Fibroblast of gingiva (primary cell): ENCODE measurements around the gene ROCK1.

Experiments
- DNase-seq: peaks from one replicate; pipeline ENCODE4 v3.0.0-alpha.2; 2011; ENCODE audit warnings: low read depth

The ROCK1 gene

DNA sequence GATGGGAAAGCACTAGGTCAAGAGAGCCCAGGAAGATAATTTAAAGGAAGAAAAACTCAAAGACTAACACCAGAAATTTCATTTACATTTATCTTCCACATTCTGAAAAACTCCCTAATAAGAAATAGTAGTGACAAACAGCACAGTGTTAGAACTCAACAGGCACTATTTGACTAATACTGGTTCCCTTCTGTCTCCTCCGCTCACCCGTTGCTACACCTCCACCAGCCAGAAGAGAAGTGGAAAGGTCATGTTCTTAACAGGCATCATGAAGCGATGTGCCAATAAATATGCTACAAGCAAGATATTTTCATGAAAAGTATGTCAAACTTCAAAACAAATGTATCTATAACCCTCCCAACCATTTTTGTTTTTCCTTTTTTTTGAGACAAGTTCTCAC lies 5.7 kb downstream of the ROCK1 start:
- no peak for DNase-seq

DNA sequence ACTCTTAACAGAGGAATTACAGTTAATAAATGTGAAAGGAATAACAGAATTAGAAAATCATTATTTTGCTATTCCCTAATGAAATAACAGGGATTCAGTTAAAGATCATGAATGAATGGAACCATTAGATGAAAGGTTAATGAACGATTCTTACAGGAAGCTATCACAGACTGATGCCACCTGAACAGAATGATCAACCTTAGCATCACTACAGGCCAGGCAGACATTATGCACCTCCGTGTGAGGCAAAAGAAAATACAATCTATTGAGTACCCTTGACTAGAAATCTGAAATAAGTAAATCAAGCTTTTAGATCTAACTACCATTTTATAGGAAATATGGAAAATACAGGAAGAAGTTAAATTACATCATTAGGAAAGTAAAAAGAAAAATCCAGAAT lies 10.4 kb downstream of the ROCK1 start:
- DNase-seq = no peak

DNA sequence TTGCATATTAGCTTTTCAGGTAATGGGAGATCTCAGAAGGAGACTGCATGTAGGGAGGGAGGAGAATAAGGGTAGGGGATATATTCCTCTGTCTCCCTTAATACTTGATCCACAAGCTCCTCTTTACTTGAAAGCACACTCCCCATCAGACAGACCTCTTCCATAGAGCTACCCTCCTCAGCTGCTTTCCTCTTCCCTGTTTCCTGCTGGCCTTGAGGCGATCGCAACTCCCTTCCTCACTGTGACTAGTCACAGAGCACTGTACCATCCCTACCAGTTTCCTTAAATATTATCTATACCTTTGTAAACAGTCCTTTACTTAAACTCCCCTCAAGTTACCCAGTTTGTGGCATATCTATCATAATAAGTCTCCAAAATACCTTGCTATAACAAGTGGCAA lies 10.9 kb downstream of the ROCK1 start:
- DNase-seq = no peak

DNA sequence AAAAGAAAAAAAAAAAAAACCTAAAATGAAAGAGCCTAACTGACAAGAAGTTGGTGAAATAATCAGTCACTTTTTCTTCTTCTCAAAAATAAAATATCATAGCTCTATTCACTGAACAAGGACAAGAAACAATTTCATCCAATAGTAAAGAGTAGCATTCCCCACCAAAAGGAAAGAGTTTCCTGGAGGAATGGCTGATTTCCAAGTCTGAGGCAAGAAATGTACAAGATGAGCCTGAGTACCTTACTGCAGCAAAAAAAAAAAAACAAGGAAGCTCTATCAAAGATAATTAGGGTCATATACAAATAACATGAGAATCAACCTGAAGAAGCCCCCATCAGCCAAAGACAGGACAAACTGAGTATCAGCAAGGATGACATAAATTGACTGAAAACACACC lies 11.5 kb downstream of the ROCK1 start:
- peak; percentile 14 for DNase-seq

DNA sequence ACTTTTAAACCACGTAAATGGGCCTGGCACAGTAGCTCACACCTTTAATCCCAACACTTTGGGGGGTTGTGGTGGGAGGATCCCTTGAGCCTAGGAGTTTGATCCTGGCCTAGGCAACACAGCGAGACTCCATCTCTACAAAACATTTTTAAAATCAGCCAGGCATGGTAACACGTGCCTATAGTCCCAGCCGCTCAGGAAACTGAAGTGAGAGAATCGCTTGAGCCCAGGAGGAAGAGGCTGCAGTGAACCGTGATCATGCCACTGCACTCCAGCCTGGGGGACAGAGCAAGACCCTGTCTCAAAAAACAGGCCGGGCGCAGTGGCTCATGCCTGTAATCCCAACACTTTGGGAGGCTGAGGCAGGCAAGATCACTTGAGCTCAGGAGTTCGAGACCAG lies 12.2 kb downstream of the ROCK1 start:
- no peak for DNase-seq

DNA sequence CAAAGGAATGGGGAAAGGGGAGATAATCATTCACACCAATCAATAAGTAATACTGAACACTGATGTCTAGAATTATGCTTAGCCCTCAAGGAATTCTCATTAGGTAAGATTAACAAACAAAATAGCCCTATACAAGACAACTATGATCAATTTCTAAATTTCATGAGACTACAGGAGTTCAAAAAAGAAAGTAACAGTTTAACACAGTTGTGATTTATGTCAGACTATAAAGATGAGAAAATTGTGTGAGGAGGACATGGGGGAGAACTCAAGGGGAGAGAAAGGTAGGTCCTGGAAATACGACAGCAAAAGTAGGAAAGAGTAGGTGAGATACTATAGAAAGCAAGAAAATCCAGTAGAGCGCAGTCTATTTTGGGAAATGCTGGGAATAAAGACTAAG lies 14.9 kb downstream of the ROCK1 start:
- no peak for DNase-seq

DNA sequence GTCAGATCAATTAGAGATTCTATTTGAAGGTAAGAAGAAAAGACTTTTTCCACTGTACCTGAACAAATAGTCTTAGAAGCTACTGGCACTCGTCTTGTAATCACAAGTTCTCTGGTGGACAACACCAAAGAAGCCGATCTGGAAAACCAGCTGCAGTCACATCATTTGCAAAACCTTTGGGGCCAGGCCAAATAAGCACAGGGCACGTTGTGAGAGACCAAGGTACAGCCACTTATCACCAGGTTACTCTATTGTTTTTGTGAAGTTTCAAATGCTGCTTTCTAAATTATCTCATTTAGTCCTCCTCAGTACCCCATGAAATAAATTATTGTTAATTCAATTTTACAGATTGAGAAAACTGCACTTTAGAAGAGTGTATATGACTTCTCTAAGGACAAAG lies 18.5 kb downstream of the ROCK1 start:
- DNase-seq = no peak

DNA sequence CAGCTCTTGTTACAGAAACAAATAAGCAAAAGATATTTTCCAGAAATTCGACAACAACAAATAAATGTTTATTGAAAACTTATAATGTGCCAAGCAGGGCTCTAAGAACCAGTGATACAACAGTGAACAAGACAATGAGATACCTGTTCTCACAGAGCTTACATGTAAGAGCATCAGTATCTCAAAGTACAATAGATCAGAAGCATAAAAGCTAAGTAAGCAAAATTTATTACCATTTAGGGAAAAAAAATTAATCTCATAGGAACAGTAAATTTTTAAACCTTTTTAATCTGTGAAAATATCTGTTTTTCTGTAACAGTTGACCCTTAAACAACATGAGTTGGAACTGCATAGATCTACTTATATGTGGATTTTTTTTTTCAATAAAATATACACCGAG lies 20.9 kb downstream of the ROCK1 start:
- no peak for DNase-seq

DNA sequence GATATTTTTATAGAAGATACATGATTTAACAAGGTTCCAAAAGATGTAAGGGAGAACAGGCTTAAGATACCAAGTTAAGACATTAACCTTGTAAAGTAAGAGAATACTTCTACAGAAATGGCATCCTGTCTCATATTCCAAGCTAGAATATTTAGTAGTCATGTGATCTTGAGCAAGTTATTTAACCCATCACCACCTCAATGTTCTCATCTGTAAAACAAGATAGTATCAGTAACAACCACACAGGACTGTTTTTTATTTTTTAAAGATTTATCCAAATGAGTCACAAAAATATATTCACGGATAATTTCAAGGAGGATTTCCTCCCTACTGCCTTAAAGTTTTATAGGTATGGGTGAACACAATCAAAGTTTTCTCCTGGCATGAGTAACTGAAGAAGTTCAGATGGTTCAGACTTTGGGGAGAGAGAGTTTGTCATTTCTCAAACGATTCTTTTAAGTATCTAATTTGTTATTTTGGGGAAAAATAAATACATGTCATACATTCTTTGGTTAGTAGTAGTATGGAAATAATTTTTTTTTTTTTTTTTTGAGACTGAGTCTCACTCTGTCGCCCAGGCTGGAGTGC lies 25.9 kb downstream of the ROCK1 start:
- no peak for DNase-seq

DNA sequence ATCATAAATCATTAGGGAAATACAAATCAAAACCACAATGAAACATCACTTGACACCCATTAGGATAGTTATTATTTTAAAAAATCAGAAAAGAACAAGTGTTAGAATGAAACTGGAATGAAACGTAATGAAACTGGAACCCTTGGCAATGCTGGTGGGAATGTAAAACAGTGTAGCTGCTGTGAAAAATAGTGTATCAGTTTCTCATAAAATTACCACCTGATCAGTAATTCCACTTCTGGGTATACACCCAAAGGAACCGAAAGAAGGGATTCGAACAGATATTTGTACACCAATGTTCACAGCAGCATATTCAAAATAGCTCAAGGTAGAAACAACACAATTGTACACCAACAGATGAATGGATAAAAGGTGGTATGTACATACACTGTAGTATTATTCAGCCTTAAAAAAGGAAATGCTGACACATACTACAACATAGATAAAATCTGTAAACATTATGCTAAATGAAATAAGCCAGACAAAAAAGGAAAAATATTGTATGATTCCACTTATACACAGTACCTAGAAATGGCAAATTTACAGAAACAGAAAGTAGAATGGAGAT lies 27.0 kb downstream of the ROCK1 start:
- DNase-seq = no peak

DNA sequence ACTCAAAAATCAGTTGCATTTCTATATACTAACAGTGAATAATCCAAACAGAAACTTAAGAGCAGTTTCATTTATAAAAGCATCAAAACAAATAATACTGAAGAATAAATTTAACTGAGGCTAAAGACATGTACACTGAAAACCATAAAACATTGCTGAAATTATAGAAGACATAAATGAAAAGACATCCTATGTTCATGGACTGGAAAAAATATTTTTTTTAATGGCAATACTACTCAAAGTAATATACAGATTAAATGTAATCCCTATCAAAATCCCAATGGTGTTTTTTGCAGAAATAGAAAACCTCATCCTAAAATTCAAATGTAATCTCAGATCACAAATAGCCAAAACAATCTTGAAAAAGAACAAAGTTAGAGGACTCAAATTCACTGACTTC lies 28.6 kb downstream of the ROCK1 start:
- DNase-seq = no peak

DNA sequence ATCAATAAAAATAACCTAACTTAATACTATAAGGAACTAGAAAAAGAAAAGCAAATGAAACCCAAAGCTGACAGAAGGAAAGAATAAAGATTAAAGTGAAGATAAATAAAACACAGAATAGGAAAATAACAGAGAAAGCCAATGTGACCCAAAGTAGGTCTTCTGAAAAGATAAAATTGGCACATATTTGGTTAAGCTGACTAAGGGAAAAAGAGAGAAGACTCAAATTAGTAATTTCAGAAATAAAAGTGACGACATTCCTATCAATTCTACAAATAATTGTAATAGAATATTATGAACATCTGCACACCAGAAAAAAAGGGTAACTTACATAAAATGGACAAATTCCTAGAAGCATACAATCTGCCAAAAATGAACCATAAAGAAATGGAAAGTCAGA lies 30.2 kb downstream of the ROCK1 start:
- no peak for DNase-seq

DNA sequence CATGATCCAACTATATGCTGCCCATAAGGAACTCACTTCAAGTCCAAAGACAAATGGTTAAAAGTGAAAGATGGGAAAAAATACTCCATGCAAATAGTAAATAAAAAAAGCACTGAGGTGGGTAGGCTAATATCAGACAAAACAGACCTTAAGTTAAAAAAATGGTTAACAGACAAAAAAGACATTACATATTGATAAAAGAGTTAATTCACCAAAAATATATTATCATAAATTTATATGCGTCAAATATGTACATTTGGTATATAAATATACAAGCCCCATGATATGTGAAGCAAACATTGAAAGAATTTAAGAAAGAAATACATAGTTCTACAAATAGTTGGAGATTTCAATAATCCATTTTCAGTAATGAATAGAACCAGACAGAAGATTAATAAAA lies 31.0 kb downstream of the ROCK1 start:
- no peak for DNase-seq

DNA sequence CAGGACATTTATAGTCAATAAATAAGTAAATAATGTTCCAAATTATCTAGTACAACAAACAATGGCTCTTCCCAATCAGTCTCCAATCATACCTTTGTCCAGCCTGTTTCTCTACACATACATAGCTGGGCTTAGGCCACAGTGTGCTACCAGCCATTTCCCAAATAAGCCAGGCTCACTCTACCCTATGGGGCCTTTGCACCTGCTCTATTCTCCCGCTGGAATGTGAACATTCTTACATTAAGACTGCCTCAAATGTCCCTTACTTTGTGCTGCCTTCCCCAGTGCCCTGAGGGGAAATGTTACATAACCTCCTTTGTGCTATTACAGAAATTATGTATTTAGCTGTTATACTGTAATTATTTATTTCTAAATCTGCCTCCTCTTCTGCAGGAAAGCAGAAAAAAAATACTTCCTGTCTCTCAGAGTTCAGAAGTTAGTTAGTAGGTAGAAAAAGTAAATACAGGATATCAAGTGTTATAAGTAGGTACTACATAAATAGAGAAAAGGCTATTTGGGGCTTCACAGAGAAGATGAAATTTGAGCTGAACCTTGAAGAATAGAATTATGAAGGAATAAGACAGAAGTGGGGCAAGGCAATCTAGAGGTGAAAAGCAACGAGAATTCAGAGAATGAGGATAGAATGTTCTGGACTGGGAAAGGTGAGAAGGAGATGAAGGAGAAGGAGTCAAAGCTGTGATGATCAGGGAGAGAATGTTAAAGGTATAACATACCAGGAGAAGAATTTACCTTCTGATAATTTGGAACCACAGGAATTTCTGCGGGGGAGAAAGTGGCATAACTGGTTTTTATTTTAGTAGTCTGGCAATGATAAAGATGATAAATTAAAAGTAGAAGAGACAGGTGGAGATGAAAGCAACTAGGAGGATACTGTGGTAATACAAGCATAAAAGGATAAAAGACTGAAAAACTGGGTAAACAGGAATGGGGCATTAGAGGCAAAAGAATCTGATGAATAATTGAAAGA lies 37.0 kb downstream of the ROCK1 start:
- no peak for DNase-seq

DNA sequence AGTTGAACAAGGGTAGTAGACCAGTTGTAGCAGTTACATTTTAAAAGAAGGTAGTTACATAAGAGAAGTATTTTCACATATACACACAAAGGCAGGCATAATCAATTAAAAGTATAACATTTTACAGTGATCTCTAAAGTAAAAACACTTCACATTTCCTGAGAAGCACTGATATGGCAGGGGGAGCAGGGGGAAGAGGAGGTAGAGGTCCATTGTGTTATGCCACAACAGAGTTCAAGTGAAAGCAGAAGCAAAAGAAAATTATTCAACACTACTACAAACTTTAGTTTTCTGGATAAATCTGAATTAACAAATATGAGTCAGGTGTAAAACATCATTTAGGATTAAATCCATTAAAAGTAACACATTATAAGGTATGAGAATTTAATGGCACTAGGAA lies 38.4 kb downstream of the ROCK1 start:
- DNase-seq = no peak

DNA sequence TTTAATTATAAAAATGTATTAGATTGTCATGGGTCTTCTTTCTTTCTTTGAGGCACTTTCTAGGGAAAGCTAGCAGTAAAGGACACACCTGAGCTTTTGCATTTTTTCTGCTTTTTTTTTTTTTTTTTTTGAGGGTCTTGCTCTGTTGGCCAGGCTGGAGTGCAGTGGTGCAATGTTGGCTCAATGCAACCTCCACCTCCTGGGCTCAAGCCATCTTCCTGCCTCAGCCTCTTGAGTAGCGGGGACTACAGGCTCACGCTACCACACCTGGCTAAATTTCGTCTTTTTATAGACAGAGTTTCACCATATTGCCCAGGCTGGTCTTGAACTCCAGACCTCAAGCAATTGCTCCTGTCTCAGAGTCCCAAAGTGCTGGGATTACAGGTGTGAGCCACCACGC lies 40.5 kb downstream of the ROCK1 start:
- DNase-seq = no peak

DNA sequence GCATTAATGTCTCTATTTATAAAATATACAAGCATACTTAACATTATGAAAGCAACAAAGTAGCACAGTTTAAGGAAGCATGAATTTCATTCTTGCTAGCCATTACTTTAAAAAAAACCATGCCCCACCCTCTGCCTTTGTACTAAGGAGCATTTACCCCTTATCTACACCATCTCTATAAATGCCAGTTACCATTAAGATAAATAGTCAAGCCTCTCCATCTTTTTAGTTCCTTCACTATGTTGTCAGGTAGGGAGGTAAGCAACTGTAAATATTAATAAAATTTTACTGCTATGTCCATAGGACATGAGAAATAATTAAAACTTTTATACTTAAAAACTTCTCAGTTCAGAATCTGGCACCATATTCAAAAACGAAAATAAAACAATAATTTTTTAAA lies 42.1 kb downstream of the ROCK1 start:
- DNase-seq = no peak

DNA sequence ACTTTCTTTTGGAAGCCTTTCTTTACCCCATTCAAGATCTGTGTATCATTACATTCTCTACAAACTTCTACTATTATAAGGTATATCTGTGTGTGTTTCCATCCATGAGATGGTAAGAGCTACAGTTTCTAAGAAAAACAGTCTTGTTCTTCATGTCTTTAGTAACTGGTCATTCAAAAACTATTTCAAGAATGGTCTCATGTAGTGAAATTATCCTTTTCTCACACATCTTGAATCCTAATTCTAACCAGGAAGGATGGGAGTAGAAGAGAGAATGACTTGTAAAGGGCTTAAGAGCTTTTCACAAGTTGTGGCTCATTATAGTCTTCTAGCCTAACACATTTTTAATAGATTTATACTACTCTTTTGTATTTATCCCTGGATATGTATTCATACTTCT lies 47.3 kb downstream of the ROCK1 start:
- no peak for DNase-seq

DNA sequence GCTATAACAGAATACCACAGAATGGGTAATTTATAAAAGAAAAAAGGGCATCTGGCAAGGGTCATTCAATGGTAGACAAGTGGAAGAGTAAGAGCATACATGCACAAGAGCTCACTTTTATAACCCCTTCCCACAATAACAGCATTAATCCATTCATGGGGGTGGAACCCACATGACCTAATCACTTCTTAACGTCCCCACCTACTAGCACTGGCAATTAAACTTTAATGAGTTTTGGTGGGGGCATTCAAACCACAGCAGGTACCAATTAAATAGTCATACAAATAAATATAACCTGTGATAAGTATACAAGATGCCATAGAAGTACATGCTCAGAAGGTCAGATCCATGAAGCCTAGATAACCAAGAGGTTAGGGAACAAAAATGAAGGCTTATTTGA lies 48.6 kb downstream of the ROCK1 start:
- DNase-seq = no peak

DNA sequence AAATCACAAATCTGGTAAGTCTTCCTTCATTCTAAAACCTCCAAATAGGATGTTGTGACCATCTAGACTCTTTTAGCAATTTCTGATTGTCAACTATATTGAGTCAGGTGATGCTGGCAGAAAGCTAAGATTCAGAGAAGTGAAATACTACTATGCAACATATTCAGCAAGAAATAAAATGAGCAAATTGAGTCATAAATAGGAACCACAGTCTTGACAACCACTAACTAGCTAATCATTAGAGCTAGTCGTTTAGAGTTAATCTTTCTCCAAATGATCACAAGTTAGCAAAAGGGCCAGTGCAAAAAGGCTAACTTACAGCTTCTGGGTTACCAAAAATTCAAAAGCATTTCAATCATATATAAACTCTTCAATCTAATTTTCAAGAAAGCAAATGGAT lies 54.5 kb downstream of the ROCK1 start:
- DNase-seq = no peak

DNA sequence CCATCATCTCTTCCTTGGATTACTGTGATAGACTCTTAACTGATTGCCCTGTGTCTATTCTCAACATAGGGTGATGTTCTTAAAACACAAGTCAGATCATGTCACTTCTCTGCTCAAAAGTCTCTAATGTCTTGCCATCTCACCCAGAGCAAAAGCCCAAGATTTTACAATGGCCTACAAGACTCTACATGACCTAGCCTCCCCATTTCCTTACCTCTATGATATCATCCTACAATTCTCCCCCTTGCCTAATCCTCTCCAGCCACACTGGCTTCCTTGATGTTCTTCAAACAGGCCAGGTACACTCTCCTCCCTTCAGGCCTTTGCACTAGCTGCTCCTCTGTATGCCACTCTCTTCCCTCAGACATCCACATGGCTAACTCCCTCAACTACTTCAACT lies 55.1 kb downstream of the ROCK1 start:
- DNase-seq = no peak

DNA sequence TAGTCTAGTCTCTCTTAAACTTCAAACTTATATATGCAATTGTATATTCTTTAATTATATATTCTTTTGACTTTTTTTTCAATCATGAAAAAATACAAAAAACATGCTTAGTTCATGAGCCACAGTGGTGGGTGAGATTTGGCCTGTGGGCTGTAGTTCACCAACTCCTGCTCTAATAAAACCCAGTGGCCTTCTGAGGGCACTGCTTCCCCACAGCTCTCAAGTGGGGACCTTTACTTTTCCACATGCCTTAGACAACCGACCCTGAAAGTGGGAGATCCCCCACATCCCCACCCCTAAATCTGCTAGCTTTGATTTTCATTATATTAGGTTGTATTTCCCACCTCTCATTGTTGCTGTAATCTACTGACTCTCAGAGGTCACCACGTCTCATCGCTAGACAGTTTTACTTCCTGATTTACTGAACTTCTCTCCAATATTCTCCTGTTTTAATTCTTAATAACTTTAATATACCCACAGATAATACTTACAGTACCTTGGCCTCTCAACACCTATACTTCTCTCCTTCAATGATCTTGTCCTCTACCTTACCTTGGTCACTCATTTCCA lies 57.3 kb downstream of the ROCK1 start:
- no peak for DNase-seq

DNA sequence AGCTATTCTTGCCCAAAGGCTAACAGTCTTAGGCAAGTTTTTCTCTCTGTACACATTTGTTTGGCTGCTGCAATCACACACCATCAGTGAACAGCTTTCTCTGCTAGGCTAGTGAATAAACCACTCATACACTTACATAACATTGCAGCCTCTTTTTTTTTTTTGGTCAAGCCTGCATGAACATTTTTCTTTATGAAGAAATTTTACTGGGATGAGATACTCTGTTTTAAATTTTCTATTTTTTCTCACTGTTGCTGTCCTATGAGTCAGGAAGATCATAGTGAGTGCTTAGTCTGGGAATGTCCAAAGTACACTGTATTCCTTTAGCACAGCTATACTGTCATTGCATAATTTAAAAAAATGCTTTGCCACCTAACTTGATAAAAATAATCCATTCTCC lies 58.5 kb downstream of the ROCK1 start:
- DNase-seq = peak; percentile 90
